OCI-LY7 (cell line): ENCODE measurements around the gene NAA80. TPM values are rescaled to one million over a fixed set of nuclear protein-coding genes. Genes with fewer than 3 reads are reported as not detected.

Experiments
- BruUV-seq: library from RNA; stranded (reverse); fragments of 400-500 nt; replicated peaks from 2 replicates; lab custom pipeline; 2021; lab: Mats Ljungman, UMichigan
- CTCF ChIA-PET: fragments of 300-600 bp; sonication (Branson Sonifier 250); formaldehyde crosslinking; loops from one replicate; lab custom pipeline; 2022; ENCODE audit warnings: antibody characterized with exemption; ENCODE audit not compliant: unreplicated experiment; lab: Charles Lee
- POLR2A ChIA-PET: fragments of 300-600 bp; sonication (Branson Sonifier 250); formaldehyde crosslinking; loops from one replicate; lab custom pipeline; 2022; ENCODE audit warnings: antibody characterized with exemption; lab: Charles Lee
- DNase-seq: peaks from one replicate; pipeline ENCODE4 v3.0.0-alpha.2; 2015; ENCODE audit warnings: low spot score
- H2AFZ ChIP-seq: fragments of 200-600 bp; sonication (generic), shearing (Covaris generic); 2 replicates; pipeline ENCODE4 v1.6.1; 2014; ENCODE audit warnings: mild to moderate bottlenecking, antibody characterized with exemption, low read length, moderate library complexity
- H3K27ac ChIP-seq: fragments of 200-600 bp; sonication (generic); 2 replicates; pipeline ENCODE4 v1.5.1; 2014; ENCODE audit warnings: mixed run types, low read depth, mild to moderate bottlenecking, moderate library complexity, low read length, inconsistent platforms; ENCODE audit not compliant: poor library complexity, severe bottlenecking
- H3K36me3 ChIP-seq: fragments of 200-600 bp; sonication (generic); 2 replicates; pipeline ENCODE4 v1.6.1; 2014; ENCODE audit warnings: mild to moderate bottlenecking, antibody characterized with exemption, low read length, moderate library complexity, mixed read lengths; ENCODE audit not compliant: insufficient read depth
- H3K4me1 ChIP-seq: fragments of 200-600 bp; sonication (generic); 2 replicates; pipeline ENCODE4 v1.5.1; 2014; ENCODE audit warnings: mild to moderate bottlenecking, low read length; ENCODE audit not compliant: insufficient read depth, poor library complexity, severe bottlenecking
- H3K4me2 ChIP-seq: fragments of 200-600 bp; sonication (generic); 2 replicates; pipeline ENCODE4 v1.6.1; 2014; ENCODE audit warnings: mild to moderate bottlenecking, low read length
- H3K4me3 ChIP-seq: fragments of 200-600 bp; sonication (generic); 2 replicates; pipeline ENCODE4 v1.5.1; 2014; ENCODE audit warnings: mild to moderate bottlenecking, low read depth, low read length; ENCODE audit not compliant: poor library complexity, severe bottlenecking
- H3K79me2 ChIP-seq: fragments of 200-600 bp; sonication (generic); 2 replicates; pipeline ENCODE4 v1.6.1; 2016; ENCODE audit warnings: low read depth, mild to moderate bottlenecking, low read length, moderate library complexity, mixed read lengths; ENCODE audit not compliant: insufficient read depth
- H3K9me2 ChIP-seq: fragments of 200-600 bp; sonication (generic); 2 replicates; pipeline ENCODE4 v1.6.1; 2016; ENCODE audit warnings: mild to moderate bottlenecking, low read length, mixed read lengths; ENCODE audit not compliant: insufficient read depth
- H3K9me3 ChIP-seq: fragments of 200-600 bp; sonication (generic); 2 replicates; pipeline ENCODE4 v1.6.1; 2014; ENCODE audit warnings: mild to moderate bottlenecking, mixed run types, low read length, mixed read lengths
- H4K20me1 ChIP-seq: fragments of 200-600 bp; sonication (generic); 2 replicates; pipeline ENCODE4 v1.6.1; 2014; ENCODE audit warnings: mild to moderate bottlenecking, antibody characterized with exemption, low read length, moderate library complexity, mixed read lengths; ENCODE audit not compliant: insufficient read depth
- EZH2phosphoT487 ChIP-seq: fragments of 200-600 bp; sonication (generic); IDR thresholded peaks from 2 replicates; pipeline ENCODE4 v1.6.1; 2018; ENCODE audit warnings: low read depth, borderline replicate concordance, mild to moderate bottlenecking, mixed run types, antibody characterized with exemption, low read length, moderate library complexity, mixed read lengths
- intact Hi-C: fragments of 100-400 bp; cut with micrococcal nuclease; formaldehyde crosslinking; loops from one replicate; pipeline ENCODE4 v1.10.0; 2022; ENCODE audit not compliant: unreplicated experiment
- total RNA-seq, 2 experiments: library from RNA; depleted of rRNA in 1 of 2; stranded (reverse); fragments of >200 nt in 1 of 2; shearing (Covaris generic) in 1 of 2; gene quantifications; 2 replicates each; pipeline ENCODE4 v1.2.3, GENCODE V29; 2014 to 2022
- TF ChIP-seq, protein P1 (sequence below): fragments of 200-600 bp; sonication (generic); conservative IDR thresholded peaks from 2 replicates; pipeline ENCODE4 v1.5.1; 2014; ENCODE audit warnings: mild to moderate bottlenecking, antibody characterized with exemption, low read length, moderate library complexity, mixed read lengths

Gene NAA80
- total RNA-seq, 2 experiments from 2014 or later: 18.7 to 21.7 TPM

DNA sequence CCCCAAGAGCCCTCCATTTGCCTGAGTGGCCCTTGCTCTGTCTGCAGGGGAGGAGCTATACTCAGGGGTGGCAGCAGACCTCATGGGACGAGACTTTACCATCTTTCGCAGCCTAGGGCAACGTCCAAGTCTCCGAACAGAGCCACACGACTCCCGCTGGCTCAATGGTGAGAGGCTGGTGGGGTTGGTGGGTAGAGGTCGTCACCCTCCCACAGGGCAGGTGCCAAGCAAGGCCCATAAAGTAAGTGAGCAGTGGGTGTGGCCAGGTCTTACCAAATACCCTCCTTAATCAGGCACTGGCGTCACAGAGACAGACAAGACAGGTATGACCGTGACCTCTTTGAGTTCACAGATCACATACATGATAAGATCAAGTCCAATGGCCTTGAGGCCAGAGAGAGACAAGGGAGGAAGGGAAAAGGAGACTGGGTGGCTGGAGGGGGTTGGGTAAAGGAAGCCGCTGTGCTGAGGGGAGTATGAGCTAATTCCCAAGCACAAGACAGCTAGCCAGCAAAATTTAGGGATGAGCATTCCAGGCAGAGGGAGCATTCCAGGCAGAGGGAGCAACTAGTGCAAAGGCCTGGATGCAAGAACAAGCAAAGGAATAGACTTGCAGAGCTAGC, 27.8 kb downstream of the NAA80 start:
- H4K20me1 ChIP-seq: no peaks in the 10 kb centered on the region
- ChIA-PET CTCF (no interaction called here), POLR2A (interaction anchor here (0.7 kb wide), 1 partner anchor 25 kb away, joined by 3 read pairs; no protein-coding TSS in a partner anchor)
- no peak overlapping the region for H2AFZ ChIP-seq
- TF ChIP-seq, protein P1, sequence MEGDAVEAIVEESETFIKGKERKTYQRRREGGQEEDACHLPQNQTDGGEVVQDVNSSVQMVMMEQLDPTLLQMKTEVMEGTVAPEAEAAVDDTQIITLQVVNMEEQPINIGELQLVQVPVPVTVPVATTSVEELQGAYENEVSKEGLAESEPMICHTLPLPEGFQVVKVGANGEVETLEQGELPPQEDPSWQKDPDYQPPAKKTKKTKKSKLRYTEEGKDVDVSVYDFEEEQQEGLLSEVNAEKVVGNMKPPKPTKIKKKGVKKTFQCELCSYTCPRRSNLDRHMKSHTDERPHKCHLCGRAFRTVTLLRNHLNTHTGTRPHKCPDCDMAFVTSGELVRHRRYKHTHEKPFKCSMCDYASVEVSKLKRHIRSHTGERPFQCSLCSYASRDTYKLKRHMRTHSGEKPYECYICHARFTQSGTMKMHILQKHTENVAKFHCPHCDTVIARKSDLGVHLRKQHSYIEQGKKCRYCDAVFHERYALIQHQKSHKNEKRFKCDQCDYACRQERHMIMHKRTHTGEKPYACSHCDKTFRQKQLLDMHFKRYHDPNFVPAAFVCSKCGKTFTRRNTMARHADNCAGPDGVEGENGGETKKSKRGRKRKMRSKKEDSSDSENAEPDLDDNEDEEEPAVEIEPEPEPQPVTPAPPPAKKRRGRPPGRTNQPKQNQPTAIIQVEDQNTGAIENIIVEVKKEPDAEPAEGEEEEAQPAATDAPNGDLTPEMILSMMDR: no peak
- TF ChIP-seq EZH2phosphoT487: no peak
- no peak overlapping the region for H3K4me2 ChIP-seq
- no peaks in the 10 kb centered on the region for H3K79me2 ChIP-seq
- no peaks in the 10 kb centered on the region for H3K9me2 ChIP-seq
- no peaks in the 10 kb centered on the region for H3K9me3 ChIP-seq
- no peak for DNase-seq
- no TSS peak for BruUV-seq
- H3K27ac ChIP-seq: no peak overlapping the region
- intact Hi-C loops: no loop called here
- H3K36me3 ChIP-seq: no peaks in the 10 kb centered on the region
- no peak overlapping the region for H3K4me3 ChIP-seq
- peaks cover 5% of the 10 kb centered on the region for H3K4me1 ChIP-seq

DNA sequence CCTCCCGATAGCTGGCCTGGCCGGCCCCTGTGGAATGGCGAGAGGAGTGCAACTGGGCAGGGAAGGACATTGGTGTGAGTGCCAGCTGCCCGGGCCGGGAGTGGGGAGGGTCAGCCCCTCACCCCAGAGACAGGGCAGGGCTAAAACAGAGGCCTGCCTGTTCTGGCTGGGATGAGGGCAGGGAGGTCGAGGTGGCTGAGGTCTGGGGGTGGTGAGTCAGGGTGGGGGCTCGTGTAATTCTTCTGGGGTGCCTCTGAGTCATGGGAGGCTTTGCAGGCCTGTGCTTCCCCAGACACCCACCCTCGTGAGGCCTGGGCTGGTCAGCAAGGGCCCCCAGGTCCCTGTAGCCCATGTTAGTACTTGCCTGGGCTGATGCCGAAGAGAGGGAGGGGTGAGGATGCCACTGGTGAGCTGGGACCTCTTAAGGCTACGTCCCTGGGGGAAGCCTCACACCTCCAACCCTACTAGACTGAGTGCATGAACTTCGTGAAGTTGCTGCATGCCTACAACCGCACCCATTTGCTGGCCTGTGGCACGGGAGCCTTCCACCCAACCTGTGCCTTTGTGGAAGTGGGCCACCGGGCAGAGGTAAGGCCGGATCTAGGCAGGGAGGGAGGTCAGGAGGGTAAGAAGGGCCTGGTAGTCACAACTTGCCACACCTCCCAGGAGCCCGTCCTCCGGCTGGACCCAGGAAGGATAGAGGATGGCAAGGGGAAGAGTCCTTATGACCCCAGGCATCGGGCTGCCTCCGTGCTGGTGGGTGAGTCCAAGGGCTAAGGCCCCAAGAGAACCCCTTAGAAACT, 28.6 kb downstream of the NAA80 start:
- H3K9me3 ChIP-seq: no peaks in the 10 kb centered on the region
- DNase-seq: no peak
- H3K79me2 ChIP-seq: no peaks in the 10 kb centered on the region
- no peak overlapping the region for H3K4me3 ChIP-seq
- no peaks in the 10 kb centered on the region for H3K36me3 ChIP-seq
- H3K4me1 ChIP-seq: peaks cover 5% of the 10 kb centered on the region
- no peak overlapping the region for H2AFZ ChIP-seq
- no TSS peak for BruUV-seq
- TF ChIP-seq EZH2phosphoT487: no peak
- TF ChIP-seq, protein P1: no peak
- no peak overlapping the region for H3K27ac ChIP-seq
- CTCF ChIA-PET: no interaction called here
- H3K9me2 ChIP-seq: no peaks in the 10 kb centered on the region
- POLR2A ChIA-PET: interaction anchor here (0.6 kb wide), 1 partner anchor 9 kb away, joined by 3 read pairs; no protein-coding TSS in a partner anchor
- H3K4me2 ChIP-seq: no peak overlapping the region
- intact Hi-C loops: no loop called here
- no peaks in the 10 kb centered on the region for H4K20me1 ChIP-seq
